Mesenchymal stem cell (in vitro differentiated cells and primary cell): Measurements from ENCODE around the gene FNDC3B.
A peak's percentile ranks its signal among the peaks of the same experiment; 100 is the strongest.

ENCODE experiments used
- DNase-seq: peaks from one replicate; pipeline ENCODE4 v3.0.0-alpha.2; 2013
- H2AFZ ChIP-seq: one replicate; pipeline ENCODE4 v1.6.1; 2013; ENCODE audit warnings: low read depth, mild to moderate bottlenecking, control low read depth, inconsistent platforms, low read length, moderate library complexity
- H2AK5ac ChIP-seq: 2 replicates; pipeline ENCODE4 v1.6.1; 2013; ENCODE audit warnings: low read length, moderate library complexity, mild to moderate bottlenecking, inconsistent platforms; ENCODE audit not compliant: severe bottlenecking
- H2BK120ac ChIP-seq: one replicate; pipeline ENCODE4 v1.6.1; 2013; ENCODE audit warnings: low read depth, mild to moderate bottlenecking, inconsistent platforms, low read length, moderate library complexity
- H2BK12ac ChIP-seq, 2 experiments: one replicate each; pipeline ENCODE4 v1.6.1; 2013; ENCODE audit warnings: inconsistent platforms in 2 of 2, low read length in 2 of 2, mild to moderate bottlenecking in 2 of 2, moderate library complexity in 2 of 2, control low read depth in 1 of 2
- H2BK15ac ChIP-seq: one replicate; pipeline ENCODE4 v1.6.1; 2013; ENCODE audit warnings: mild to moderate bottlenecking, low read depth, inconsistent platforms; ENCODE audit not compliant: poor library complexity, severe bottlenecking
- H2BK5ac ChIP-seq: 2 replicates; pipeline ENCODE4 v1.6.1; 2013; ENCODE audit warnings: low read depth, mild to moderate bottlenecking, low read length, control low read depth, inconsistent platforms; ENCODE audit not compliant: poor library complexity, severe bottlenecking
- H3K14ac ChIP-seq, 2 experiments: one replicate each; pipeline ENCODE4 v1.6.1; 2013; ENCODE audit warnings: inconsistent platforms in 2 of 2, low read length in 2 of 2, control low read depth in 1 of 2, mild to moderate bottlenecking in 1 of 2, moderate library complexity in 1 of 2
- H3K18ac ChIP-seq, 2 experiments: one replicate each; pipeline ENCODE4 v1.6.1; 2013; ENCODE audit warnings: inconsistent platforms in 2 of 2, low read length in 2 of 2, control low read depth in 1 of 2, low read depth in 1 of 2, mild to moderate bottlenecking in 1 of 2
- H3K23ac ChIP-seq, 2 experiments: one replicate each; pipeline ENCODE4 v1.6.1; 2013; ENCODE audit warnings: inconsistent platforms in 2 of 2, low read length in 2 of 2, mild to moderate bottlenecking in 2 of 2, moderate library complexity in 2 of 2, control low read depth in 1 of 2
- H3K27ac ChIP-seq: 2 replicates; pipeline ENCODE4 v1.5.1; 2013; ENCODE audit warnings: mild to moderate bottlenecking, moderate library complexity, low read length, control low read depth, inconsistent platforms; ENCODE audit not compliant: poor library complexity, severe bottlenecking
- H3K27me3 ChIP-seq, 2 experiments: 2 replicates each; pipeline versions ENCODE4 v1.6.1 to v1.7.0; 2013; ENCODE audit warnings: low read length in 2 of 2, mild to moderate bottlenecking in 2 of 2, moderate library complexity in 2 of 2, control low read depth in 1 of 2, inconsistent platforms in 1 of 2; ENCODE audit not compliant: control insufficient read depth in 1 of 2, insufficient read depth in 1 of 2
- H3K36me3 ChIP-seq, 2 experiments: 2 replicates each; pipeline versions ENCODE4 v1.6.1 to v1.7.0; 2013; ENCODE audit warnings: low read length in 2 of 2, control low read depth in 1 of 2, inconsistent platforms in 1 of 2, low read depth in 1 of 2, mild to moderate bottlenecking in 1 of 2; ENCODE audit not compliant: insufficient read depth in 2 of 2, control insufficient read depth in 1 of 2
- H3K4ac ChIP-seq, 2 experiments: one replicate each; pipeline ENCODE4 v1.6.1; 2013; ENCODE audit warnings: inconsistent platforms in 2 of 2, low read length in 2 of 2, mild to moderate bottlenecking in 2 of 2, moderate library complexity in 2 of 2, control low read depth in 1 of 2, low read depth in 1 of 2
- H3K4me1 ChIP-seq: 2 replicates; pipeline ENCODE4 v1.6.1; 2013; ENCODE audit warnings: low read depth, low read length, control low read depth; ENCODE audit not compliant: control insufficient read depth, insufficient read depth
- H3K4me2 ChIP-seq: 2 replicates; pipeline ENCODE4 v1.6.1; 2013; ENCODE audit warnings: low read length, mild to moderate bottlenecking, inconsistent platforms; ENCODE audit not compliant: poor library complexity, severe bottlenecking
- H3K4me3 ChIP-seq, 2 experiments: 2 replicates each; pipeline versions ENCODE4 v1.5.1 to v1.7.0; 2013; ENCODE audit warnings: low read length in 2 of 2, mild to moderate bottlenecking in 2 of 2, control low read depth in 1 of 2, low read depth in 1 of 2; ENCODE audit not compliant: insufficient read depth in 1 of 2
- H3K79me1 ChIP-seq: replicated peaks from 2 replicates; pipeline ENCODE4 v1.6.1; 2013; ENCODE audit warnings: mild to moderate bottlenecking, control low read depth, low read length, inconsistent platforms; ENCODE audit not compliant: poor library complexity, severe bottlenecking
- H3K9ac ChIP-seq: 2 replicates; pipeline ENCODE4 v1.7.0; 2013; ENCODE audit warnings: mild to moderate bottlenecking, low read length, moderate library complexity
- H3K9me3 ChIP-seq: 2 replicates; pipeline ENCODE4 v1.7.0; 2013; ENCODE audit warnings: mild to moderate bottlenecking, low read length; ENCODE audit not compliant: control insufficient read depth
- H4K8ac ChIP-seq: one replicate; pipeline ENCODE4 v1.6.1; 2013; ENCODE audit warnings: inconsistent platforms, mild to moderate bottlenecking, low read length, moderate library complexity
- H4K91ac ChIP-seq: one replicate; pipeline ENCODE4 v1.6.1; 2013; ENCODE audit warnings: mild to moderate bottlenecking, low read length, inconsistent platforms
- WGBS: methylation state at CpG from one replicate; pipeline ENCODE4 v1.1.7; 2013; ENCODE audit warnings: mixed read lengths; 5-methylcytosine and 5-hydroxymethylcytosine counted together

The FNDC3B gene

GRCh38 chr3:172096881-172097420 lies 57.6 kb downstream of the FNDC3B start:
- Histone ChIP-seq H3K27me3 (no peaks in the 10 kb centered on the region), H3K79me1 (peaks cover 2% of the 10 kb centered on the region), H3K27ac (peak overlapping the region; percentile 29), H2BK5ac (no peak overlapping the region), H3K23ac (no peak overlapping the region), H2BK15ac (no peak overlapping the region), H3K4me1 (peaks cover 4% of the 10 kb centered on the region), H3K36me3 (peaks cover 0 to 16% of the 10 kb centered on the region in 2 experiments), H3K4ac (no peak overlapping the region), H2BK12ac (no peak overlapping the region), H3K18ac (no peak overlapping the region), H3K14ac (no peak overlapping the region), H3K4me2 (no peak overlapping the region), H4K91ac (no peak overlapping the region), H2AK5ac (peak overlapping the region; percentile 42), H2BK120ac (no peak overlapping the region), H3K9ac (no peak overlapping the region), H4K8ac (no peak overlapping the region), H3K9me3 (no peaks in the 10 kb centered on the region), H3K4me3 (no peak overlapping the region), H2AFZ (no peak overlapping the region)
- DNase-seq = peak; percentile 80
- WGBS = 70% methylated on average over 2 of the region's 3 CpGs

GRCh38 chr3:172097585-172097984 lies 58.2 kb downstream of the FNDC3B start:
- Histone ChIP-seq H3K79me1 (peaks cover 2% of the 10 kb centered on the region), H3K9ac (no peak overlapping the region), H2BK120ac (no peak overlapping the region), H3K27me3 (no peaks in the 10 kb centered on the region), H2AK5ac (no peak overlapping the region), H2BK5ac (no peak overlapping the region), H3K14ac (no peak overlapping the region), H3K9me3 (no peaks in the 10 kb centered on the region), H3K27ac (no peak overlapping the region), H4K91ac (no peak overlapping the region), H3K4me2 (no peak overlapping the region), H2BK12ac (no peak overlapping the region), H3K4me1 (peaks cover 6% of the 10 kb centered on the region), H3K23ac (no peak overlapping the region), H2AFZ (no peak overlapping the region), H3K36me3 (peaks cover 0 to 13% of the 10 kb centered on the region in 2 experiments), H3K4me3 (no peak overlapping the region), H4K8ac (no peak overlapping the region), H2BK15ac (no peak overlapping the region), H3K18ac (no peak overlapping the region), H3K4ac (no peak overlapping the region)
- no peak for DNase-seq
- no CpG with 5 or more reads among the region's 1 CpG for whole genome bisulfite sequencing

DNA sequence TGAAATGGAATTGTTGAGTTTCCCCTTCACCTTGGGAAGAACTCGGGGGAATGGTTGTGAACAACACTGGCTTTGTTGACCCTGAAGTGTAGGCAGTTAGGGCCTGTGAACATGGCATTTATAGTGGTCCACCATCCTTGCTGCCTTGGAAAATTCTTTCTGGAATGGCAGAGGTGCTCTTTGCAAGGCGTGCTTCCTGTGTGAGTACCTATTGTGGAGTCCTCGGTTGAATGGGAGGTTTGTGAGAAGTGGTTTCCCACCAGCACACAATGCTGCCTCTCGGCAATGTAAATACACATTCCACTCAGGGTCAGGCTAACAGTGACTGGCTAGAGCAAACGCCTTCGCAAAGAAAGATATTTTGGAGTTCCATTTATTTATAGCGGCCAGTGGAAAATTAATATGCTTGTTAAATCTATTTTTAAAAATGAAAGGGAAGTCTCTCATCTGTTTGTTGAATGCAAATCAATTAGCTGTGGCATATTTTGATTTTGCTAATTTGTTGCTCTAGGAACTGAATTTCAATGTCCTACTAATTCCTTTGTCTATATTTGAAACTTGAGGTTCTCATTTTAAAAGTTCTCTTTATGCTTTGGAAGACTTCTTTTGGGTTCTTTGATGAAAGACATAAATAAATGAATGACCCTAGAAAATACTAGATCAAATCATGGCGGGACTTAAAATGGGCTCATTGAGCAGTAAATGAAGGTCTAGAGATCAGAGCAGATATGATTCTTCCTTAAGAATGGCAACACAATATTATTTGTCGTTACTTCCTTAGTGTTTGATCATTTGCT lies 59.5 kb downstream of the FNDC3B start:
- Histone ChIP-seq H4K91ac (no peak overlapping the region), H2BK5ac (no peak overlapping the region), H2AFZ (no peak overlapping the region), H3K4me1 (peaks cover 6% of the 10 kb centered on the region), H3K14ac (no peak overlapping the region), H3K9me3 (no peaks in the 10 kb centered on the region), H3K79me1 (peaks cover 2% of the 10 kb centered on the region), H3K4ac (no peak overlapping the region), H3K27me3 (no peaks in the 10 kb centered on the region), H2AK5ac (peak overlapping the region; percentile 28), H4K8ac (no peak overlapping the region), H3K18ac (peak overlapping the region in 1 of 2 experiments; percentile 46), H3K27ac (no peak overlapping the region), H3K36me3 (peaks cover 0 to 13% of the 10 kb centered on the region in 2 experiments), H3K4me3 (no peak overlapping the region), H3K23ac (no peak overlapping the region), H3K9ac (no peak overlapping the region), H2BK120ac (no peak overlapping the region), H2BK15ac (no peak overlapping the region), H2BK12ac (no peak overlapping the region), H3K4me2 (no peak overlapping the region)
- no peak for DNase-seq
- 82% methylated on average over 9 of the region's 9 CpGs for WGBS

GRCh38 chr3:172099495-172099808 lies 60.1 kb downstream of the FNDC3B start:
- Histone ChIP-seq H3K27ac (no peak overlapping the region), H3K4me3 (no peak overlapping the region), H2BK5ac (no peak overlapping the region), H2BK120ac (no peak overlapping the region), H3K4me1 (peaks cover 6% of the 10 kb centered on the region), H4K8ac (no peak overlapping the region), H3K9me3 (no peaks in the 10 kb centered on the region), H3K27me3 (no peaks in the 10 kb centered on the region), H3K9ac (no peak overlapping the region), H3K4ac (no peak overlapping the region), H2BK15ac (no peak overlapping the region), H3K18ac (no peak overlapping the region), H3K4me2 (no peak overlapping the region), H3K23ac (no peak overlapping the region), H2BK12ac (no peak overlapping the region), H4K91ac (no peak overlapping the region), H3K14ac (no peak overlapping the region), H2AFZ (no peak overlapping the region), H3K36me3 (peaks cover 0 to 9% of the 10 kb centered on the region in 2 experiments), H2AK5ac (no peak overlapping the region), H3K79me1 (peaks cover 2% of the 10 kb centered on the region)
- DNase-seq = no peak
- WGBS = 65% methylated on average over 1 of the region's 1 CpG
